ENCODE measurements around the gene YAP1.

Gene YAP1

GRCh38 chr11:102116453-102117205, 6.4 kb downstream of the YAP1 start:
- DNase-seq (ENCODE audit: low read depth in 2 of 2, low spot score in 1 of 2), result no peak

GRCh38 chr11:102117472-102118113, 7.3 kb downstream of the YAP1 start:
- DNase-seq (ENCODE audit: low read depth in 2 of 2, low spot score in 1 of 2), result no peak

DNA sequence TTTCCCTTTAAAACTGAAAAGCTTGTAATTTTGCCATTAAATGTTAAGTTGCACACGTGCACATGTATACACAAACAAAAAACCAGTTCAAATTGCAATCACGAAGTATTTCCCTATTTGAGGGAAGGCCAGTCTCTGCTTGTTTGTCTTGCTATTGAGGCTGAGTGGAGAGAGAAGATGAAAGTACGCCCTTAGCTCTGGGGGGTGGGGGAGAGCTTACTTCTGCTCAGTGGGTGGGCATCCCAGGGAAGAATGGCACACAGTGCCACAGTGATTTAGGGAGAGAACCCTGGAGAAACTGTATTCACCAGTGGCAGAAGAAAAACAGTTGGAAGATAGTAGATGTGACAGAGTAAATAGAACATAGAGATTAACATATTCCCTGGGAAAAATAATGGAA, 8.7 kb downstream of the YAP1 start:
- no peak for DNase-seq (ENCODE audit: low read depth in 2 of 2, low spot score in 1 of 2)

DNA sequence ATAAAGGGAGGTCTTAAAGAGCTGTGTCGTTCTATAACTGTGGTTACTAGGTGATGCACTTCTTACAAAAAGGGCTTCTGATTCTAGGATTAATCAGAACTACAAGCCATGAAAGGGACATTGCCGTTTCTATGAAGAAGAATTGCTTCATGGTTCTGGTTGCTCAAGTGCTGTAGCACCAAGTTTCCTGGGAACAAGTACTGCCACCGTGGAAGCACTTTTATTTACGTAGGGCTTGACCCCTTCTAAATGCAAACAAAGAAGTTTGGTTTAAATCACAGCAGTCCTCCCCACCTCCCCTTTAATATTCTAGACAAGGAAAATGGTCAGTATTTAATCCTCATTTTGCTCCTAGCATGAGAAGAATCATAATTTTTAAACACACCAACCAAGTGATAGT, 9.8 kb downstream of the YAP1 start:
- no peak for DNase-seq (ENCODE audit: low read depth in 2 of 2, low spot score in 1 of 2)

DNA sequence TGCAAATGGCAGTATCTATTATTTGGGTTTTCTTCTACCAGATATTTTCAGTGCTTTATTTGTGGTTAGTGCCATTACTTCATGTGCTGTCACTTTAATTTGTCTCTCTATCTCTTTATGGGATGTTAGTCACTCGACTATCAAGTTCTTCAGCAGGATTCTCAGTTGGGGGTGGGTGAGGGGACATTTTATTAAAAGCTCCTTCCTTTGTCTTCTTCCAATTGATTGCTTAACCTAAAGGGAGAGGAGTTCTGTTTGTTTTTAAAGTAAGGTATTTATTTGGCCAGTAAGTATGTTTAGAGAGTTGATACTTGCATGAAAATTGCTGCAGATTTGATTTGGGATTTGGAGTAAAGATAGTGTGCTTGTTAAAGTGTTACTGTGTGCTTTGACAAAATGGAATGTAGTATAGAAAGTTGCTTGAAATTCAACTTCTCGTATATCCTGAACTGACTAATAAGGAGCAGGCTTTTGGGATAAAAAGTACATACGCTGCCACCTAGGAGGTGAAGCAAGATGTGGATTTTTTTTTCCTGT, 10.3 kb downstream of the YAP1 start:
- no peak for DNase-seq (ENCODE audit: low read depth in 2 of 2, low spot score in 1 of 2)

- no peak for DNase-seq (ENCODE audit: low read depth in 2 of 2, low spot score in 1 of 2)
Measured at GRCh38 chr11:102121329-102121728, 11.1 kb downstream of the YAP1 start.

DNA sequence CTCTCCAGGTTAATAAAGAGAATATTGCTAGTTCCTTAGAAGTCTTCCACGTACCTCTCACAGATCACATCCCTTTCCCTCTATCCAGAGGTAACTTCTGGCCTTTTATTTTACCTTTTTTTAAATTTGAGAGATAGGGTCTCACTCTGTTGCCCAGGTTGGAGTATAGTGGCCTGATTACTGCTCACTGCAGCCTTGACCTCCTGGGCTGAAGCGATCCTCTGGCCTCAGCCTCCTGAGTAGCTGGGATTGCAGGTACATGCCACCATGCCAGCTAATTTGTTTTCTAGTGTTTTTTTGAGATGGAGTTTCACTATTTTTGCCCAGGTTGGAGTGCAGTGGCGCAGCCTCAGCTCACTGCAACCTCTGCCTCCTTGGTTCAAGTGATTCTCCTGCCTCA, 24.4 kb downstream of the YAP1 start:
- DNase-seq (ENCODE audit: low read depth in 2 of 2, low spot score in 1 of 2), result no peak

- DNase-seq (ENCODE audit: low read depth in 2 of 2, low spot score in 1 of 2), result no peak
Measured at GRCh38 chr11:102135256-102135655, 25.0 kb downstream of the YAP1 start.

DNA sequence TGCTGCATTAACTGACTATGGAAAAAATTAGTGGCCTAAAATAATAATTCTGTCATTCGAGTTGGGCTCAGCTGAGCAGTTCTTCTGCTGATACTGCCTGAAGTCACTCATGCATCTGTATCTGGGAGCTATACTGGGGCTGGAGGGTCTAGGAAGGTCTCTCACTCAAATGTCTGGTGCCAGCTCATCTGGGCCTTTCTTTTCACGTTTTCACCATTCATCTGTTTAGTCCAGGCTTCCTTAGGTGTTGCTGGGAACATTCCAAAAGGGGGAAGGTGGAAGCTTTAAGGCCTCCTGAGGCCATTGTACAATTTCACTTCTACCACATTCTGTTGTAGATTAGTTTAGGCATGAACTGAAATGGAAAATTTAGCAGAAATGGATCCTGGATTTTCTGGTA, 28.0 kb downstream of the YAP1 start:
- no peak for DNase-seq (ENCODE audit: low read depth in 2 of 2, low spot score in 1 of 2)

DNA sequence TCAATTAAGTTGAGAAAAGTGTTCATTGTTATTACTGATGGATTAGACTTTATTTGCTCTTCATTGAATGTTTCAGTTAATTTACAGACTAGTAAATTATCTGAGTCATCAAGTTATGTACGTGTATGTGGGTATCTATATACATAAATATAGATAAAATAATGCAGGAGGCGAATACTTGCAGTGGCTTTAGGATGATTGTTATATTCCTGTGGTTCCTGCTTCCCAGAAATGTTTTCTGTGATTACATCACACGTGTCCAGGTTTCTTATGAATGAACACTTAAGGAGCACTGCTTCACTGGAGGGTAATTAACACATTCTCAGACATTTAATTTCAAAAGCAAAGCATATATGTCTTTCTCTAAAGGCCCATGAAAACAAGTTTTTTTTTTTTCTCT, 28.4 kb downstream of the YAP1 start:
- DNase-seq (ENCODE audit: low read depth in 2 of 2, low spot score in 1 of 2), result no peak

- DNase-seq (ENCODE audit: low read depth in 2 of 2, low spot score in 1 of 2), result no peak
Measured at GRCh38 chr11:102139081-102139498, 28.8 kb downstream of the YAP1 start.

DNA sequence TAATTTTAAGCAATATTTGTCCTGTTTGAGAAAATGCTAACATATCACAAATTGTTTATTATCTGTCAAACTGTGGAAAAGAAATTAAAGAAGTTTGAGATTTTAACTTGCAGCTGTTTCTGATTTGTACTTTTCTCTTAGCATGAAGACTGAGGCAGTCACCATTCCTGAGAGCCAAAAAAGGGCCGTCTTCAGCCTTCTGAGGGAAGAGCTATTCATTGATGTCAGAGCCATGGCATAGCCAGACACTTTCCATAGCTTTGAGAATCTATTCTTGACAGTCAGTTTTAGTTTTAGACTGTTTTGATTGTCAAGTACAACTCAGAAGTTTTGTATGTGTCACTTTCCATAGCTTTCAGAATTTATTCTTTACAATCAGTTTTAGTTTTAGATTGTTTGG, 32.1 kb downstream of the YAP1 start:
- no peak for DNase-seq (ENCODE audit: low read depth in 2 of 2, low spot score in 1 of 2)

GRCh38 chr11:102143867-102144266, 33.6 kb downstream of the YAP1 start:
- DNase-seq (ENCODE audit: low read depth in 2 of 2, low spot score in 1 of 2), result no peak

DNA sequence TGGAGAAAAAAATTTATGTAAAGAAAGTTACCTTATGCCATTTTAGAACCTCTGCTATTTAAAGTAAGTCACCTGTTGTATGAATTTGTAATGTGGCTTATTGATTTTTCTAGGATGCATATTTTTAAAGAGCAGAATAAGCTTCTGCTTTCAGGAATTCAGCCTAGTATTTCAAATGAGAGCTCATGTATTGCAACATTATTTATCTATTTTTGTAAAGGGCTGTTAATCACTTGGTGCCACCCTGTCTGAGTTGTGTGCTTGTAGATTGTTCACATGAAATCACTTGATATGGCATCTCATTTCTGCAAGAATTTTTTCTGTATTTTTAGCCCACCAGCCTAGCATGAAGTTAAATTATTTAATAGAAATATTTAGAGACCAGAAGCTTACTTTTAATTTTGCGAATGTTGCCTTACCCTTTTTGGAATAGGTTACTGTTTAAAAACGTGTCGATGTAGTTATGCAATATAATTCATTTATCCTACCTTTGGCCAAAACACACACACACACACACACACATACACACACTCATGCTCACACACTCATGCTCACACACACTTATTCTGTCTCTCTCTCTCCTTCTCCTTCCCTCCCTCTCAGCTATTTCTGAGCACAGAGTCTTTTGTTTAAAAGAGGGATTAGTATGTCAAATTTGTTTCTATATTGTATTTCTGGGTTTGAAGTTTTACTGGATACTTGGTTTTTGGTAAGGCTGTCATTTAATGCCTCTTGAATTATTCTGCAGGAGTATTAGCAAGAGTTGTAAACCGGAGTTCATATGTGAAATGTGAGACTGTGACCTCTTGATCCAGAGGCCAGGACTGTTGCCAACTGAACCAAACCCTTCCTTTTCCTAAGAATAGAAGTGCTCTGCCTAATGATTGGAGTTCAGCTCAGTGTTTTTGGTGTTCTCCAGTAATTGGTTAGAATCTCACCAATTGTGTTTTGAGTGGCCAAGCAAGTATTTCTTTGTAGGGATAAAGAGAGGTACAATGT, 34.4 kb downstream of the YAP1 start:
- no peak for DNase-seq (ENCODE audit: low read depth in 2 of 2, low spot score in 1 of 2)

GRCh38 chr11:102147015-102147414, 36.8 kb downstream of the YAP1 start:
- no peak for DNase-seq (ENCODE audit: low read depth in 2 of 2, low spot score in 1 of 2)

DNA sequence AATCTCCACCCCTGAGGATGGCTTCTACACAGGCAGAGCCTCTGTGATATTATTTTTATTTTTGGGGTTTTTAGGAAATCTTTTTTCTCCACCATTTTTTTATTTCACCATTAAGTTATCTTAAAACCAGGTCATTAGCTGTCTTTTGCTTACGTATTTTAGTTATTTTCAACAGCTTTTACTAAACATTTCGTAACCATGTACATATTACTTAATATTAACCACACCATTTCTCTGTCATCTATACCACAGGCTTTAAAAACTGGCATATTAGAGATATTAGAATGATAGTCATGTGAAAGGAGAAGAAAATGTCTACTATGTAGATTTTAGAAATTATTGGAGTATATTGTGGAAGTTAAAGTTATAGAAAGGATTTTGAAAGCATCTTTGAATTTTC, 37.4 kb downstream of the YAP1 start:
- DNase-seq (ENCODE audit: low read depth in 2 of 2, low spot score in 1 of 2), result no peak

DNA sequence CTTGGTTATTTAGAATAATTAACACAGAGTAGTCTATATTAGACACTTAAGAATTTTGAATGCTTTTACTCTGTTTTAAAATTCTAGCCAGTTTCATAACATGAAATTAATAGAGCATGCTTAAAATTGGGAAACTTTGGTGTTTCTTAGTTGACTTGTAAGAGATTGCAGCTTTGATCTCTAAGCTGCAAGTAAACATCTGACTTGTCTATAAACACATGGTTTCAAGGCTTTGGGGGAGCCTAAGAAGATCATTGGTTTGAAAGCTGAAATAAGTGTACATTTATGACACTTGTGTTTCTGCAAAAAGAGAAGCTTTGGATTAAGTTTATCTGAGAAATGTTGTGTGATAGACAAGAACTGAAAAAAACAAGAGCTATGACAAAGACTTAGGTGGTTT, 37.8 kb downstream of the YAP1 start:
- no peak for DNase-seq (ENCODE audit: low read depth in 2 of 2, low spot score in 1 of 2)

DNA sequence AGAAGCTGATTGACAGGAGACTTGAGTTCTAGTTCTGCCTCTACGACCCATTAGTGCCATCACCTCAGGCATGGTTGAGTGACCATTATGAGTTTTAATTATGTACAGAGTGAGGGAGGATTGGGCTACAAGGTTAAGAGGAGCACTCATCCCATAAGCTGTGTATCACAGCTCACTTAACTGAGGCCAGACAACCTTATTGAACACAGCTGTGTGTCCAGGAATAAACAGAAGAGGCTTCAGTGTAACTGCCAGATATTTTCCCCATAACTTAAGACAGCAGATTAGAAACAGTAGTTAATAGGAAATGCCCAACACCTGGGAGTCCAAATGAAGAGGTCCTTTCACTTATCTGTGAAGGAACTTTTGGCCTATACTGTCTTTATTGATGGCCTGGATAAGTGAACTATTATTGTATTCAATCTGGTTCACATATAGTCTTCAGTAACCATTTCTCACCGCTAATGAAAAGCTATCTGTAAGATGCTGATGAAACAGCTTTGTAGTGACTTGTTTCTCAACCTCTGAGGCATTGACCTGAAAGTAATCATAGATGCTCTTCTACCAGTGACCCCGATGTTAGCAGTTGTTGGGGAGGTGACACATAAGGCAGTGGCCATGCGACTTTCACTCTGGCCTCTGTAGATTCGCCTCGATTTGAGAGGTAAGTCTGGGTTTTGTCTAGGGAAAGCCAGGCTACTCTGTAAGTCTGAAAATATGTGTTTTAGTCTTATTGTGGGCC, 41.7 kb downstream of the YAP1 start:
- DNase-seq (ENCODE audit: low read depth in 2 of 2, low spot score in 1 of 2), result no peak

GRCh38 chr11:102153082-102153481, 42.8 kb downstream of the YAP1 start:
- no peak for DNase-seq (ENCODE audit: low read depth in 2 of 2, low spot score in 1 of 2)

DNA sequence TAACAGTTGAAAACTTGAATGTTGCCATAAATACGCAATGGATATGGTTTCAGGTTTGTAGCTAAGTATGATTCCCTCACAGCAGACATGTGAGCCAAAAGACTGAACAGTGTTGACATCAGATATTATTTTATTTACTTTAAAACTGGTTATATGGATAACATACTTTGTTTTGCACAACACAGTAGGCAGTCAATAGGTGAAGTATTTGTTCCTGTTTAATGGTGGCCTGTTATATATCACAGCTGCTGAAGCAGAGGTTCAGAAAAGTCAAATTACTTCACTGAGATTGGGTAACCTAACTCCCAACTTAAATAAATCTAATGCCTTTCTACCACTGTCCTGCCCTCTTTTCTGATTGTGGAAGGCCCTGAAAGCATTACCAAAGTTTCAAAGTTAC, 44.6 kb downstream of the YAP1 start:
- no peak for DNase-seq (ENCODE audit: low read depth in 2 of 2, low spot score in 1 of 2)

- DNase-seq (ENCODE audit: low read depth in 2 of 2, low spot score in 1 of 2), result no peak
Measured at GRCh38 chr11:102155676-102156075, 45.4 kb downstream of the YAP1 start.

Measured in stimulated activated CD8-positive, alpha-beta memory T cell treated with anti-CD3 and anti-CD28 coated beads, Interleukin-4, amount 100 ng/mL, for 1 hour (primary cell).